NCI-H82 (cell line): Measurements from ENCODE around the gene OR2W3.
A peak's percentile ranks its signal among the peaks of the same experiment; 100 is the strongest.

Experiments
- DNase-seq: peaks from one replicate; lab custom pipeline; 2025; lab: John Stamatoyannopoulos, UW

The OR2W3 gene

GRCh38 chr1:247895163-247895637 is at the start of gene OR2W3:
TSS of gene OR2W3 (plus strand) at chr1:247895587. CDS start at chr1:247895587, 0 bp downstream.
- DNase-seq = no peak

GRCh38 chr1:247845693-247846017 is 49.7 kb upstream of the OR2W3 start:
- no peak for DNase-seq

GRCh38 chr1:247848346-247848745 is 47.0 kb upstream of the OR2W3 start:
- DNase-seq = no peak

- DNase-seq = no peak
These were observed 45.8 kb upstream of the OR2W3 start for GRCh38 chr1:247849616-247850015.

- DNase-seq = no peak
These were observed 40.4 kb upstream of the OR2W3 start for GRCh38 chr1:247854899-247855545.

- DNase-seq = no peak
These were observed 39.5 kb upstream of the OR2W3 start for GRCh38 chr1:247855911-247856310.

GRCh38 chr1:247857069-247857984 is 38.1 kb upstream of the OR2W3 start, which contains the start of gene TRIM58:
TSS of gene TRIM58 (plus strand) at chr1:247857187. CDS start at chr1:247857247, 60 bp downstream.
- peak; percentile 51 for DNase-seq

GRCh38 chr1:247857985-247858619 is 37.3 kb upstream of the OR2W3 start:
- DNase-seq = no peak

GRCh38 chr1:247862756-247863155 is 32.6 kb upstream of the OR2W3 start:
- no peak for DNase-seq

GRCh38 chr1:247864644-247865043 is 30.7 kb upstream of the OR2W3 start:
- DNase-seq = no peak

- DNase-seq = peak; percentile 56
These were observed 30.0 kb upstream of the OR2W3 start for GRCh38 chr1:247865416-247865815.

GRCh38 chr1:247883346-247883745 is 12.0 kb upstream of the OR2W3 start:
- DNase-seq = no peak

- DNase-seq = no peak
These were observed 10.5 kb upstream of the OR2W3 start for GRCh38 chr1:247884797-247885413.

- DNase-seq = no peak
These were observed 589 bp downstream of the OR2W3 start for GRCh38 chr1:247895976-247896375.

GRCh38 chr1:247904122-247904521 is 8.7 kb downstream of the OR2W3 start:
- DNase-seq = no peak

- DNase-seq = no peak
These were observed 9.8 kb downstream of the OR2W3 start for GRCh38 chr1:247905181-247905580.

GRCh38 chr1:247905910-247906503 is 10.6 kb downstream of the OR2W3 start:
- no peak for DNase-seq

GRCh38 chr1:247906504-247907047 is 11.2 kb downstream of the OR2W3 start:
- DNase-seq = no peak

- DNase-seq = no peak
These were observed 13.4 kb downstream of the OR2W3 start for GRCh38 chr1:247908766-247909165.

GRCh38 chr1:247913786-247914185 is 18.4 kb downstream of the OR2W3 start:
- DNase-seq = no peak

GRCh38 chr1:247914941-247915662 is 19.7 kb downstream of the OR2W3 start:
- no peak for DNase-seq
